Measurements from ENCODE around the gene KIF3C. TPM values are rescaled to one million over a fixed set of nuclear protein-coding genes. Genes with fewer than 3 reads are reported as not detected.

KIF3C gene
- total and polyA plus RNA-seq, 3 donors from 2014 or later = 7.1 to 9.8 (median 8.7) TPM

- H3K9me3 ChIP-seq = no peaks in the 10 kb centered on the region
- H3K27me3 ChIP-seq = no peaks in the 10 kb centered on the region
- DNase-seq = peak; percentile 91
- H3K4me3 ChIP-seq = no peak overlapping the region
- TF ChIP-seq POLR2A (IDR thresholded peaks at IDR 0.05) = no peak
- TF ChIP-seq CTCF (IDR thresholded peaks at IDR 0.05) = no peak
- intact Hi-C loops (cut with DNase I; ENCODE audit: low total_unique reads) = no loop called here
- WGBS, 2 donors = 49 to 67% methylated on average over 14 of the region's 14 CpGs
- peak overlapping the region; percentile 41 to 59 for H3K27ac ChIP-seq
- no peaks in the 10 kb centered on the region for H3K36me3 ChIP-seq (ENCODE audit: low read depth, missing control alignments)
- peaks cover 23% of the 10 kb centered on the region for H3K4me1 ChIP-seq
These were observed 29.9 kb upstream of the KIF3C start for GRCh38 chr2:26011990-26012856.

- Histone ChIP-seq H3K27me3 (no peaks in the 10 kb centered on the region), H3K9me3 (no peaks in the 10 kb centered on the region), H3K36me3 (ENCODE audit: low read depth, missing control alignments) (no peaks in the 10 kb centered on the region), H3K4me3 (no peak overlapping the region), H3K4me1 (peaks cover 23% of the 10 kb centered on the region), H3K27ac (peak overlapping the region; percentile 11 to 59)
- whole genome bisulfite sequencing, 2 donors = 73 to 76% methylated on average over 6 of the region's 6 CpGs
- intact Hi-C loops (cut with DNase I; ENCODE audit: low total_unique reads) = no loop called here
- no peak for DNase-seq
- TF ChIP-seq CTCF (IDR thresholded peaks at IDR 0.05) = no peak
- TF ChIP-seq POLR2A (IDR thresholded peaks at IDR 0.05) = no peak
These were observed 29.3 kb upstream of the KIF3C start for GRCh38 chr2:26011609-26011989.

DNA sequence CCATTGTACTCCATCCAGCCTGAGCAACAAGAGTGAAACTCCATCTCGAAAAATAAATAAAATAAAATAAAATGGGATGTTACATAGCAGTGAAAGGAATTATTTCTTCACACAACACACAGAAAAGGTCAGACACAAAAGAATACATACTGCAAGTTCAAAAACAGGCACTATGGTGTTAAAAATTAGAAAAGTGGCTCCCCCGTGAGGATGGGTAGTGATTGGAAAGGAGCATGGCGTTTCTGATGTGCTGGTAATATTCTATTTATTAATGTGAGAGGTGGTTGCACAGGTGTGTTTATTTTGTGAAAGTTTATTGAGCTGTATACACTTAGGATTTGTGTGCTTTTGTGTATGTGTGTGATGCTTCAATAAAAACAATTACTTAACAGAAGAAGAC, 28.6 kb upstream of the KIF3C start:
- no peaks in the 10 kb centered on the region for H3K27me3 ChIP-seq
- no peaks in the 10 kb centered on the region for H3K36me3 ChIP-seq (ENCODE audit: low read depth, missing control alignments)
- H3K4me1 ChIP-seq = peaks cover 20% of the 10 kb centered on the region
- DNase-seq = no peak
- no peaks in the 10 kb centered on the region for H3K9me3 ChIP-seq
- no peak for TF ChIP-seq POLR2A (IDR thresholded peaks at IDR 0.05)
- TF ChIP-seq CTCF (IDR thresholded peaks at IDR 0.05) = no peak
- peak overlapping the region in 1 of 2 donors; percentile 59 for H3K27ac ChIP-seq
- no peak overlapping the region for H3K4me3 ChIP-seq
- WGBS, 2 donors = 78 to 88% methylated on average over 3 of the region's 3 CpGs
- intact Hi-C loops (cut with DNase I; ENCODE audit: low total_unique reads) = no loop called here

DNA sequence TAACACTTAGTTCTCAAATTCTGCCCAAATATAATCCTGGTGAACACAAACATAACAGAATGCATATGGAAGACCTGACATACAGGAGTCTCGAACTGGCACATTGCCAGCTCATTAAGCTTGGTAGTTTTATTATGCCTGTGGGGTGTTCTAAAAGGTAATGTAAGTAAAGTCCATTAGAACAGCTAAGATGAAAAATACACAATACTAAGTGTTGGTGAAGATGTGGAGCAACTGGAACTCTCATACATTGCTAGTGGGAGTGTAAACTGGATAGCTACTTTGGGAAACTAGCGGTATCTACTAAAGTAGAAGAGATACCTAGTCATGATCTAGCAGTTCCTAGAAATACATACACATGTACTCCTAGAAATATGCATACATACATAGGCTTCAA, 27.3 kb upstream of the KIF3C start:
- intact Hi-C loops (cut with DNase I; ENCODE audit: low total_unique reads) = no loop called here
- Histone ChIP-seq H3K27me3 (no peaks in the 10 kb centered on the region), H3K36me3 (ENCODE audit: low read depth, missing control alignments) (no peaks in the 10 kb centered on the region), H3K4me1 (peaks cover 10% of the 10 kb centered on the region), H3K4me3 (no peak overlapping the region), H3K27ac (no peak overlapping the region), H3K9me3 (no peaks in the 10 kb centered on the region)
- 77 to 80% methylated on average over 2 of the region's 2 CpGs for WGBS, 2 donors
- no peak for DNase-seq
- no peak for TF ChIP-seq POLR2A (IDR thresholded peaks at IDR 0.05)

GRCh38 chr2:26008851-26009566, 26.7 kb upstream of the KIF3C start:
- H3K4me3 ChIP-seq = no peak overlapping the region
- no peak for TF ChIP-seq POLR2A (IDR thresholded peaks at IDR 0.05)
- no peak for TF ChIP-seq CTCF (IDR thresholded peaks at IDR 0.05)
- peak; percentile 45 for DNase-seq
- H3K9me3 ChIP-seq = no peaks in the 10 kb centered on the region
- H3K4me1 ChIP-seq = peaks cover 10% of the 10 kb centered on the region
- 86 to 90% methylated on average over 2 of the region's 2 CpGs for WGBS, 2 donors
- no peaks in the 10 kb centered on the region for H3K27me3 ChIP-seq
- peak overlapping the region in 1 of 2 donors; percentile 39 for H3K27ac ChIP-seq
- intact Hi-C loops (cut with DNase I; ENCODE audit: low total_unique reads) = no loop called here
- H3K36me3 ChIP-seq (ENCODE audit: low read depth, missing control alignments) = no peaks in the 10 kb centered on the region

Data from testis (tissue), 3 donors.